ENCODE data around the gene TSPEAR.

GRCh38 chr21:44508426-44508710 lies 203.0 kb downstream of the TSPEAR start:
- TF ChIP-seq CTCF (IDR thresholded peaks at IDR 0.05; ENCODE audit: low read depth, low read length, poor library complexity, severe bottlenecking) (no peak), EZH2phosphoT487 (IDR thresholded peaks at IDR 0.05; ENCODE audit: borderline replicate concordance, low read length) (no peak)

Data from DOHH2 (cell line).